Common myeloid progenitor, CD34-positive (primary cell): Measurements from ENCODE around the gene NPFFR1.

ENCODE experiments used
- CTCF ChIA-PET: fragments of 350-600 bp; sonication (Branson Sonifier 250); formaldehyde crosslinking; loops from one replicate; lab custom pipeline; 2021; ENCODE audit warnings: antibody characterized with exemption; lab: Charles Lee
- POLR2A ChIA-PET: fragments of 350-600 bp; sonication (Branson Sonifier 250); formaldehyde crosslinking; loops from one replicate; lab custom pipeline; 2021; ENCODE audit warnings: antibody characterized with exemption; lab: Charles Lee
- DNase-seq, 3 donors: peaks; one replicate each; pipeline versions ENCODE4 v3.0.0 to v3.0.0-alpha.2; 2013
- H3K27ac ChIP-seq, 2 experiments: 1 replicate in 1 of 2; 2 replicates in 1 of 2; pipeline ENCODE4 v1.7.0; 2013; ENCODE audit warnings: inconsistent platforms in 2 of 2, low read length in 2 of 2, mild to moderate bottlenecking in 2 of 2, low read depth in 1 of 2, moderate library complexity in 1 of 2; ENCODE audit not compliant: severe bottlenecking in 2 of 2, insufficient read depth in 1 of 2, poor library complexity in 1 of 2
- H3K27me3 ChIP-seq, 5 experiments: replicated peaks in 2 of 5; 1 replicate in 3 of 5; 2 replicates in 2 of 5; pipeline versions ENCODE4 v1.6.1 to v1.7.0; 2013; ENCODE audit warnings: low read length in 4 of 5, mild to moderate bottlenecking in 2 of 5, moderate library complexity in 2 of 5, inconsistent platforms in 1 of 5; ENCODE audit not compliant: insufficient read depth in 5 of 5, control insufficient read depth in 4 of 5
- H3K36me3 ChIP-seq, 4 experiments: 1 replicate in 2 of 4; 2 replicates in 2 of 4; pipeline versions ENCODE4 v1.6.1 to v1.7.0; 2013; ENCODE audit warnings: low read length in 3 of 4, control low read depth in 1 of 4, mild to moderate bottlenecking in 1 of 4; ENCODE audit not compliant: control insufficient read depth in 4 of 4, insufficient read depth in 4 of 4
- H3K4me1 ChIP-seq, 4 experiments: 1 replicate in 3 of 4; 2 replicates in 1 of 4; pipeline versions ENCODE4 v1.6.1 to v1.7.1; 2013; ENCODE audit warnings: low read length in 3 of 4, mild to moderate bottlenecking in 3 of 4, control low read depth in 1 of 4, inconsistent platforms in 1 of 4, moderate library complexity in 1 of 4; ENCODE audit not compliant: control insufficient read depth in 4 of 4, insufficient read depth in 4 of 4; ENCODE audit errors: control extremely low read depth in 1 of 4
- H3K4me3 ChIP-seq, 7 experiments: 1 replicate in 4 of 7; 2 replicates in 3 of 7; pipeline versions ENCODE4 v1.5.1 to v1.7.0; 2013; ENCODE audit warnings: mild to moderate bottlenecking in 7 of 7, low read length in 6 of 7, moderate library complexity in 6 of 7, inconsistent platforms in 2 of 7, low read depth in 2 of 7, control low read depth in 1 of 7; ENCODE audit not compliant: insufficient read depth in 4 of 7, control insufficient read depth in 1 of 7; ENCODE audit errors: extremely low read depth in 1 of 7
- H3K9me3 ChIP-seq, 5 experiments: 1 replicate in 4 of 5; 2 replicates in 1 of 5; pipeline versions ENCODE4 v1.6.1 to v1.7.1; 2013; ENCODE audit warnings: low read length in 4 of 5, mild to moderate bottlenecking in 2 of 5, inconsistent platforms in 1 of 5, low read depth in 1 of 5, moderate library complexity in 1 of 5; ENCODE audit not compliant: control insufficient read depth in 4 of 5, insufficient read depth in 2 of 5; ENCODE audit errors: control extremely low read depth in 1 of 5
- WGBS: methylation state at CpG from one replicate; pipeline ENCODE4 v1.1.5; 2013; ENCODE audit not compliant: insufficient coverage; 5-methylcytosine and 5-hydroxymethylcytosine counted together

The NPFFR1 gene

GRCh38 chr10:70271996-70272924 is 11.5 kb downstream of the NPFFR1 start:
- Histone ChIP-seq H3K27ac (no peak overlapping the region), H3K27me3 (peaks cover 0 to 18% (median 0%) of the 10 kb centered on the region in 5 experiments), H3K4me1 (peaks cover 0 to 2% (median 0%) of the 10 kb centered on the region in 4 experiments), H3K4me3 (no peak overlapping the region), H3K9me3 (peaks cover 0 to 7% (median 3%) of the 10 kb centered on the region in 5 experiments), H3K36me3 (no peaks in the 10 kb centered on the region)
- ChIA-PET POLR2A (interaction anchor here (0.6 to 0.7 kb wide), 2 partner anchors 10 to 40 kb away, joined by 3 to 5 read pairs; no protein-coding TSS in a partner anchor), CTCF (interaction anchor here (0.6 to 7.3 kb wide), 21 partner anchors 7 to 115 kb away, joined by 3 to 59 read pairs (median 4); partner anchors contain the start of gene NPFFR1)
- DNase-seq: no peak
- WGBS: 82% methylated on average over 17 of the region's 17 CpGs

- WGBS: 82% methylated on average over 2 of the region's 2 CpGs
- POLR2A ChIA-PET: no interaction called here
Measured at GRCh38 chr10:70270952-70271351, 12.9 kb downstream of the NPFFR1 start.

GRCh38 chr10:70269741-70270140 is 14.1 kb downstream of the NPFFR1 start:
- CTCF ChIA-PET: interaction anchor here (0.8 to 7.3 kb wide), 9 partner anchors 11 to 95 kb away, joined by 3 to 59 read pairs (median 6); no protein-coding TSS in a partner anchor

More at GRCh38 chr10:70270952-70271351, 12.9 kb downstream of the NPFFR1 start:
- H3K4me3 ChIP-seq: no peak overlapping the region
- H3K36me3 ChIP-seq: no peaks in the 10 kb centered on the region
- DNase-seq: no peak
- H3K9me3 ChIP-seq: peaks cover 0 to 7% (median 2%) of the 10 kb centered on the region in 5 experiments
- peaks cover 0 to 24% (median 0%) of the 10 kb centered on the region in 5 experiments for H3K27me3 ChIP-seq
- H3K27ac ChIP-seq: no peak overlapping the region
- peaks cover 0 to 2% (median 0%) of the 10 kb centered on the region in 4 experiments for H3K4me1 ChIP-seq
- CTCF ChIA-PET: interaction anchor here (0.9 to 7.3 kb wide), 8 partner anchors 9 to 102 kb away, joined by 4 to 59 read pairs (median 8); no protein-coding TSS in a partner anchor

GRCh38 chr10:70268376-70268775 is 15.4 kb downstream of the NPFFR1 start:
- H3K36me3 ChIP-seq: no peaks in the 10 kb centered on the region
- 94% methylated on average over 3 of the region's 4 CpGs for WGBS
- H3K4me1 ChIP-seq: peaks cover 0 to 2% (median 0%) of the 10 kb centered on the region in 4 experiments
- no peak overlapping the region for H3K4me3 ChIP-seq
- DNase-seq: no peak
- peaks cover 0 to 19% (median 4%) of the 10 kb centered on the region in 5 experiments for H3K27me3 ChIP-seq
- POLR2A ChIA-PET: no interaction called here
- CTCF ChIA-PET: interaction anchor here (0.6 to 7.3 kb wide), 5 partner anchors 47 to 176 kb away, joined by 3 to 59 read pairs (median 6); no protein-coding TSS in a partner anchor
- no peak overlapping the region for H3K27ac ChIP-seq
- no peaks in the 10 kb centered on the region for H3K9me3 ChIP-seq

More at GRCh38 chr10:70269741-70270140, 14.1 kb downstream of the NPFFR1 start:
- peaks cover 0 to 23% (median 1%) of the 10 kb centered on the region in 5 experiments for H3K27me3 ChIP-seq
- POLR2A ChIA-PET: no interaction called here
- no peak overlapping the region for H3K27ac ChIP-seq
- H3K36me3 ChIP-seq: no peaks in the 10 kb centered on the region
- peaks cover 0 to 2% (median 0%) of the 10 kb centered on the region in 4 experiments for H3K4me1 ChIP-seq
- no peak overlapping the region for H3K4me3 ChIP-seq
- no peak for DNase-seq
- WGBS: 100% methylated on average over 3 of the region's 3 CpGs
- no peaks in the 10 kb centered on the region for H3K9me3 ChIP-seq

- Histone ChIP-seq H3K36me3 (no peaks in the 10 kb centered on the region), H3K27ac (no peak overlapping the region), H3K4me3 (no peak overlapping the region), H3K4me1 (no peaks in the 10 kb centered on the region), H3K27me3 (peaks cover 0 to 20% (median 4%) of the 10 kb centered on the region in 5 experiments), H3K9me3 (no peaks in the 10 kb centered on the region)
- WGBS: 100% methylated on average over 1 of the region's 9 CpGs
- no peak for DNase-seq
- ChIA-PET POLR2A (interaction anchor here (0.7 kb wide), 1 partner anchor 200 kb away, joined by 3 read pairs; no protein-coding TSS in a partner anchor), CTCF (interaction anchor here (1.0 to 7.3 kb wide), 11 partner anchors 11 to 107 kb away, joined by 3 to 59 read pairs (median 4); no protein-coding TSS in a partner anchor)
Measured at GRCh38 chr10:70267161-70267933, 16.5 kb downstream of the NPFFR1 start.

GRCh38 chr10:70266701-70267100 is 17.1 kb downstream of the NPFFR1 start:
- Histone ChIP-seq H3K4me3 (no peak overlapping the region), H3K36me3 (no peaks in the 10 kb centered on the region), H3K27ac (no peak overlapping the region), H3K27me3 (peaks cover 0 to 20% (median 4%) of the 10 kb centered on the region in 5 experiments), H3K4me1 (no peaks in the 10 kb centered on the region), H3K9me3 (no peaks in the 10 kb centered on the region)
- CTCF ChIA-PET: interaction anchor here (0.6 to 7.3 kb wide), 12 partner anchors 12 to 108 kb away, joined by 3 to 59 read pairs (median 4); no protein-coding TSS in a partner anchor
- no peak for DNase-seq
- POLR2A ChIA-PET: interaction anchor here (0.7 kb wide), 1 partner anchor 201 kb away, joined by 3 read pairs; no protein-coding TSS in a partner anchor
- 43% methylated on average over 1 of the region's 1 CpG for WGBS
